ENCODE data around the gene ZNF184. TPM values are rescaled to one million over a fixed set of nuclear protein-coding genes. Genes with fewer than 3 reads are reported as not detected.

ZNF184 gene
- total and polyA plus RNA-seq, 8 donors = 1.8 to 21.0 (median 4.5) TPM; not detected in 1

GRCh38 chr6:27400877-27401642 lies 71.8 kb downstream of the ZNF184 start:
- Histone ChIP-seq H3K27ac (no peak overlapping the region), H3K36me3 (peaks cover 6 to 46% (median 25%) of the 10 kb centered on the region in 4 donors), H3K9me3 (peaks cover 0 to 70% (median 56%) of the 10 kb centered on the region in 4 donors), H3K4me3 (no peak overlapping the region), H3K4me1 (no peaks in the 10 kb centered on the region), H3K27me3 (no peaks in the 10 kb centered on the region)
- TF ChIP-seq POLR2AphosphoS5 (IDR thresholded peaks at IDR 0.05) = no peak
- no peak for TF ChIP-seq EP300 (IDR thresholded peaks at IDR 0.05)
- no peak for TF ChIP-seq CTCF (IDR thresholded peaks at IDR 0.05)
- TF ChIP-seq POLR2A (IDR thresholded peaks at IDR 0.05) = no peak
- intact Hi-C loops (cut with DNase I; ENCODE audit: low total_unique reads) = no loop called here
- 94 to 98% (median 97%) methylated on average over 16 of the region's 16 CpGs for WGBS, 5 donors
- no peak for DNase-seq

Small RNA genes within 50 kb of the gene (small RNA-seq; reads per million reads assigned to genes)
- gene AL021918.1 (0 reads per million in 4 donors), gene AL021918.2 (0 reads per million in 4 donors), gene MCFD2P1 (0 to 0.20 (median 0) reads per million in 4 donors)

Other genes with a start within 250 kb of the ZNF184 start
- gene PRSS16, start 225.4 kb downstream of the ZNF184 start, total RNA-seq = 10 to 100 TPM in 2 of 5 donors, 1 to 10 TPM in 2, not detected in 1; 2.2 to 36.2 (median 11.3) TPM
- 10 to 100 TPM in 2 of 3 donors, 1 to 10 TPM in 1; 7.4 to 23.7 (median 18.5) TPM for gene PRSS16, start 225.4 kb downstream of the ZNF184 start, polyA plus RNA-seq
- gene POM121L2, start 160.8 kb downstream of the ZNF184 start, total RNA-seq = not detected
- gene POM121L2, start 160.8 kb downstream of the ZNF184 start, polyA plus RNA-seq = not detected
- gene ZNF391, start 84.3 kb downstream of the ZNF184 start, total RNA-seq = 1 to 10 TPM in 1 of 5 donors, under 1 TPM in 4; under 0.01 to 1.8 (median 0.45) TPM
- gene ZNF391, start 84.3 kb downstream of the ZNF184 start, polyA plus RNA-seq = 1 to 10 TPM in 1 of 3 donors, under 1 TPM in 2; 0.76 to 1.9 (median 0.90) TPM

All from stomach (tissue), 9 donors.